ENCODE measurements around the gene HRH1. TPM values are rescaled to one million over a fixed set of nuclear protein-coding genes. Genes with fewer than 3 reads are reported as not detected.
"Not testable (repeated sequence)": the region's sequence is repeated elsewhere in the genome, so short reads cannot be mapped to it uniquely, and the experiment has no call there.

Gene HRH1
- total RNA-seq, 2 experiments from 2014 or later = 0.06 to 0.12 TPM

DNA sequence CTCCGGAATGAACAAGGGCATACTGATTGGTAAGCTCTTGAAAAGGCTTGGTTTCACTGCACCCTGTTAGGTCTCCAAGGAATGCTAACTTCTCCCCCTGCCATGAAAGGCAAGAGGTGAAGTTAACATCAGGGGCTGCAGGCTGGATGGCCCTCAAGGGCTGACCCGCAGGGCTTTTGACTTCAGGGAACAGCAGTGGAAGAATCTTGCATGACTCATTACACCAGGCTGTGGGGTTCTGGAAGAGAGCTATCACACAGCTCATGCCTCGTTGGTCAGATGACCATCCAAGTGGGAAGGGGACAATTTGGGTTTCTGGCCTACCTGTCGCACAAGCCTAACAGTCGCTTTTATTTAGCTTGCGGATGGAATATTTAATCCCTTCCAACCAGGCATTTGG lies 94.3 kb downstream of the HRH1 start:
- Mint-ChIP-seq H3K36me3 (no peaks in the 10 kb centered on the region), H3K4me3 (no peak overlapping the region), H3K4me1 (no peaks in the 10 kb centered on the region)

DNA sequence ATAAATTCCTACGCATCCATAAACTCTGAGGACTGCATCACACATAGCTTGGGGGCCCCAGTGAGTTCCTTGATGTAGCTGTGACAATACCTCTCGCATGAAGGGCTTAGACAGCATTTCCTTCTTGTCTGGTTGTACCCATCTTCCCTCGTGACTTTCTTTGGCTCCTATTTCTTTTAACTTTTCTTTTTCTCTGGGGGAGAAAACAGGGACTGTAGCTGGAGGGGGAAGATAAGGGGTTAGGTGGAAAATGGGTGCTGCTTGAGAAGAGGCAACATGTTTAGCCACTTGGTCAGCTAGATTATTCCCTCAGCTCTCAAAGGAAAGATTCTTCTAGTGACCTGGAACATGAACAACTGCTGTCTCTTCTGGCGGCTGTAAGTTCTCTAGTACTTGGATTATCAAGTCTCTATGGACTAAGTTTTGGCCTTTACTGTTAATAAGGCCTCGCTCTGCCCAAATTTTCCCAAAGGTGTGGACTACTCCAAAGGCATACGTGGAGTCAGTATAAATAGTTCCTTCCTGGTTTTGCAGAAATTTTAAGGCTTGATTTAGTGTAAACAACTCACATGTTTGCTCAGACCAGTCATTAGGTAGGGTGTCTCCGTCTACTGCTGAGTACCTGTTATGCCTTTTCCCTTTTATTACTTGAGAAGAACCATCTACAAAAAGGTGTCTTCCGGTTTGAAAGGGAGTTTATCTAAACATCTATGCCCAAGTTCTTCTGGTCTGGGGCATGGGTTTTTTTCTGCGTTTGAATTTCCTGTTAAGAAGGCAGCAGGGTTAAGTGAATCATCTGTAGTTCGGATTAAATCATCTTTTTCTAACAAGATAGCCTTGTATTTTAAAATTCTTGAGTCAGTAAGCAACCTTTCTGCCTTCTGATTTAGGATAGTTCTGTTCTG lies 96.9 kb downstream of the HRH1 start:
- Mint-ChIP-seq H3K36me3 (no peaks in the 10 kb centered on the region), H3K27me3 (peaks cover 3% of the 10 kb centered on the region), H3K27ac (peak overlapping the region; percentile 49), H3K4me1 (no peaks in the 10 kb centered on the region), H3K4me3 (no peak overlapping the region), H3K9me3 (no peaks in the 10 kb centered on the region)
- DNase-seq = no peak

More for the DNA sequence above, 94.3 kb downstream of the HRH1 start:
- H3K9me3 Mint-ChIP-seq = no peaks in the 10 kb centered on the region
- no peak for DNase-seq
- H3K27ac Mint-ChIP-seq = no peak overlapping the region
- peaks cover 2% of the 10 kb centered on the region for H3K27me3 Mint-ChIP-seq

DNA sequence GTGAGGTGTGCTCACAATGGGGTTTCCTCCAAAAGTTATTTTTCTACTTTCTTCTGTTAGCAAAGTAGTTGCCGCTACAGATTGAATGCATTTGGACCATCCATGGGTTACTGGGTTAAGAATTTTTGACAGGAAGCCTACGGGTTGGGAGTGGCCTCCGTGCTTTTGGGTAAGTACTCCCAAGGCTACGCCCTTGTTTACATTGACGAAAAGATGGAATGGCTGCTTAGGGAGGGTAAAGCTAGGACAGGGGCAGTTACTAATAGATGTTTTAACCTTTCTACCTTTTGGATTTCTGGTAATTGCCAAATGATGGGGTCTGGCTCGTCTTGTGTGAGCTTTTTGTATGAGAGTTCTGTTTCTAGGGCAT lies 97.5 kb downstream of the HRH1 start:
- Mint-ChIP-seq H3K4me1 (no peaks in the 10 kb centered on the region), H3K27ac (peak overlapping the region; percentile 49), H3K4me3 (no peak overlapping the region), H3K27me3 (peaks cover 3% of the 10 kb centered on the region), H3K9me3 (no peaks in the 10 kb centered on the region), H3K36me3 (no peaks in the 10 kb centered on the region)
- DNase-seq = no peak

DNA sequence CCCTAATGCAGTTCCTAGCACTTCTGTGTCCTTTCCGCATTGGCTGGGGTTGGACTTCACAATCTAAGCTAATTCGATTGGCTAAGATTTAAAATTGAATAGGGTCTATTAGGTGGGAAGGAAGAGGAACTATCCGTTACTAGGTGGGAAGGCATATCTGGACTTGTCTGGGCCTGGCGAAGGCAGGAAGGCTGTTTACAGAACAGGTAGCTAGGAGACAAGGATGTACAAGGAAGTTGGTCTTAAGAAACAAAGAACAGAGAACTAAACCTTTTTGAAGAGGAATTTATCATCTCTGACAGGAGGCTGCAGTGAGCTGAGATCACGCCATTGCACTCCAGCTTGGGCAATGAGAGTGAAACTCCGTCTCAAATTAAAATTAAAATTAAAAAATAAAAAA lies 100.6 kb downstream of the HRH1 start:
- no peaks in the 10 kb centered on the region for H3K36me3 Mint-ChIP-seq
- no peak overlapping the region for H3K27ac Mint-ChIP-seq
- H3K27me3 Mint-ChIP-seq = peaks cover 3% of the 10 kb centered on the region
- no peaks in the 10 kb centered on the region for H3K9me3 Mint-ChIP-seq
- no peak overlapping the region for H3K4me3 Mint-ChIP-seq
- DNase-seq = no peak
- H3K4me1 Mint-ChIP-seq = no peaks in the 10 kb centered on the region

DNA sequence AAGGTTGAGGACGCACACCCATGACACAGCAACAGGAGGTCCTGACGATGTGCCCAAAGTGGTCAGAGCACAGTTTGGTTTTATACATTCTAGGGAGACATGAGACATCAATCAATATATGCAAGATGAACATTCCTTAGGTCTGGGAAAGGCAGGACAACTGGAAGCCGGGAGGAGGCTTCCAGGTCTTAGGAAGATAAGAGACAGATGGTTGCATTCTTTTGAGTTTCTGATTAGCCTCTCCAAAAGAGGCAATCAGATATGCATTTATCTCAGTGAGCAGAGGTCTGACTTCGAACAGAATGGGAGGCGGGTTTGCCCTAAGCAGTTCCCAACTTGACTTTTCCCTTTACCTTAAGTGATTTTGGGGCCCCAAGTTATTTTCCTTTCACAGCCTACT lies 101.2 kb downstream of the HRH1 start:
- H3K4me3 Mint-ChIP-seq, DNase-seq, H3K4me1 Mint-ChIP-seq, H3K27ac Mint-ChIP-seq, H3K36me3 Mint-ChIP-seq, H3K9me3 Mint-ChIP-seq, H3K27me3 Mint-ChIP-seq: not testable (repeated sequence)

DNA sequence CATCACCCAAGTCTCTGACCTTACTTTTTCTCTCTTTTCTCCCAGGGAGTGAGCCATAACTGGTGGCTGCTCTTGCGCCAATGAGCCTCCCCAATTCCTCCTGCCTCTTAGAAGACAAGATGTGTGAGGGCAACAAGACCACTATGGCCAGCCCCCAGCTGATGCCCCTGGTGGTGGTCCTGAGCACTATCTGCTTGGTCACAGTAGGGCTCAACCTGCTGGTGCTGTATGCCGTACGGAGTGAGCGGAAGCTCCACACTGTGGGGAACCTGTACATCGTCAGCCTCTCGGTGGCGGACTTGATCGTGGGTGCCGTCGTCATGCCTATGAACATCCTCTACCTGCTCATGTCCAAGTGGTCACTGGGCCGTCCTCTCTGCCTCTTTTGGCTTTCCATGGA lies 104.7 kb downstream of the HRH1 start:
- DNase-seq = no peak
- Mint-ChIP-seq H3K4me3 (no peak overlapping the region), H3K27ac (no peak overlapping the region), H3K27me3 (no peaks in the 10 kb centered on the region), H3K36me3 (no peaks in the 10 kb centered on the region), H3K4me1 (no peaks in the 10 kb centered on the region), H3K9me3 (no peaks in the 10 kb centered on the region)

DNA sequence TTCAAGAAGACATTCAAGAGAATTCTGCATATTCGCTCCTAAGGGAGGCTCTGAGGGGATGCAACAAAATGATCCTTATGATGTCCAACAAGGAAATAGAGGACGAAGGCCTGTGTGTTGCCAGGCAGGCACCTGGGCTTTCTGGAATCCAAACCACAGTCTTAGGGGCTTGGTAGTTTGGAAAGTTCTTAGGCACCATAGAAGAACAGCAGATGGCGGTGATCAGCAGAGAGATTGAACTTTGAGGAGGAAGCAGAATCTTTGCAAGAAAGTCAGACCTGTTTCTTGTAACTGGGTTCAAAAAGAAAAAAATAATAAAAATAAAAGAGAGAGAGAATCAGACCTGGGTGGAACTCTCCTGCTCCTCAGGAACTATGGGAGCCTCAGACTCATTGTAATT lies 106.2 kb downstream of the HRH1 start:
- Mint-ChIP-seq H3K4me1 (no peaks in the 10 kb centered on the region), H3K36me3 (no peaks in the 10 kb centered on the region), H3K27ac (no peak overlapping the region), H3K4me3 (no peak overlapping the region), H3K27me3 (peaks cover under 1% of the 10 kb centered on the region), H3K9me3 (no peaks in the 10 kb centered on the region)
- no peak for DNase-seq

DNA sequence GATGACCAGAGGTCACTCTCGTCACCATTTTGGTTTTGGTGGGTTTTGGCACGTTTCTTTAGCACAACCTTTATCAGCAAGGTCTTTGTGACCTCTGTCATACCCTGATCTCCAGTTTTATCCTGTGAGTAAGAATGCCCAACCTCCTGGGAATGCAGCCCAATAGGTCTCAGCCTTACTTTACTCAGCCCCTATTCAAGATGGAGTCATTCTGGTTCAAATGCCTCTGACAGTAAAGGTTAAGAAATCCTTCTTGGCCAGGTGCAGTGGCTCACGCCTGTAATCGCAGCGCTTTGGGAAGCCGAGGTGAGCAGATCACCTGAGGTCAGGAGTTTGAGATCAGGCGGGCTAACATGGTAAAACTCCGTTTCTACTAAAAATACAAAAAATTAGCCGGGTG lies 114.7 kb downstream of the HRH1 start:
- Mint-ChIP-seq H3K4me1 (peaks cover 15% of the 10 kb centered on the region), H3K9me3 (no peaks in the 10 kb centered on the region), H3K27me3 (peaks cover 8% of the 10 kb centered on the region), H3K36me3 (peaks cover 4% of the 10 kb centered on the region), H3K4me3 (no peak overlapping the region), H3K27ac (no peak overlapping the region)
- no peak for DNase-seq

DNA sequence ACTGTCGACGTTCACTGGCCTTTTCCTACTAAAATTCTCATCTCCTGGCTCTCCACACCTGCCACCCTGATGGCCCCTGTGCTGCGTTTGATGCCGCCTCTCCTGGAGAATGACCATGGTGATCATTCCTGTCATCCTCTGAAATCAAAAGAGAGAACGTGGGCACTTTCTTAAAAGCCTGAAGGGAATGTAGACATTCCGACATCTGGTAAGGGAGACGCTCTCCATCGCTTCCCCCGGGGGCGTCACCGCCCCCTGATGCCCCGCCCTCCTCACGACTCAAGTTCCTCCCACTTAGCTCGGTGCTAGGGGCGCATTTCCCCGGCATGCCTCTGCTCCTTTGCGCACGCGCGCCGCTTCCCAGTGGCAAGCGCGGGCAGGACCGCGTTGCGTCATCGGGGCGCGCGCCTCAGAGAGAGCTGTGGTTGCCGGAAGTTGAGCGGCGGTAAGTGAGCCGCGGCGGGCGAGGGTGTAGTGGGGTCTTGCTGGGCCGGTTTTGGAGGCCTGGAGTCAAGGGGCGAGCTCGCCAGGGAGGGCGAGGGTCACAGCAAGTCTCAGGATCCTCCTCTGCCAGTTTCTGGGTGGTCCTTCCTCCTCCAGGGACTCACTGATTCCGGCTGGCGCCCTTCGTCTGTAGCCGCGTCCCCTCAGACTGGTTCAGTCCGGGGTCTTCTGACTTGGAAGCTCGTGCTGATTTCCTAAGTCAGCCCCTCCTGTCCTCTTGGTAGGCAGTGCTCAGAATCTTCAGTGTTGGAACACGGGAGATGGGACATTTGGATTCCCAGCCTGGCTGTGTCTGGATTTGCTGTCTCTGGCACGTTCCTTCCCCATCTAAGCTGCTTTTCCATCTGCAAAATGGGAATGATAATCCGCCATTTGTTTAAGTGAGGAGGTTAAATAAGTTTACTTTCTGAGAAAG lies 118.0 kb downstream of the HRH1 start, which contains the start of gene ATG7:
ATG7 (plus strand) TSS at position 412 of the 919 bp plus-strand sequence. CDS start 26,299 bp downstream, outside the sequence.
- H3K27ac Mint-ChIP-seq = peak within 1 kb of the TSS; percentile 94
- peaks cover 7% of the 10 kb centered on the region for H3K9me3 Mint-ChIP-seq
- H3K36me3 Mint-ChIP-seq = peaks cover 35% of the 10 kb centered on the region
- peak; percentile 98 for DNase-seq
- H3K4me1 Mint-ChIP-seq = peaks cover 23% of the 10 kb centered on the region
- H3K4me3 Mint-ChIP-seq = peak within 1 kb of the TSS; percentile 90
- H3K27me3 Mint-ChIP-seq = peaks cover 2% of the 10 kb centered on the region

DNA sequence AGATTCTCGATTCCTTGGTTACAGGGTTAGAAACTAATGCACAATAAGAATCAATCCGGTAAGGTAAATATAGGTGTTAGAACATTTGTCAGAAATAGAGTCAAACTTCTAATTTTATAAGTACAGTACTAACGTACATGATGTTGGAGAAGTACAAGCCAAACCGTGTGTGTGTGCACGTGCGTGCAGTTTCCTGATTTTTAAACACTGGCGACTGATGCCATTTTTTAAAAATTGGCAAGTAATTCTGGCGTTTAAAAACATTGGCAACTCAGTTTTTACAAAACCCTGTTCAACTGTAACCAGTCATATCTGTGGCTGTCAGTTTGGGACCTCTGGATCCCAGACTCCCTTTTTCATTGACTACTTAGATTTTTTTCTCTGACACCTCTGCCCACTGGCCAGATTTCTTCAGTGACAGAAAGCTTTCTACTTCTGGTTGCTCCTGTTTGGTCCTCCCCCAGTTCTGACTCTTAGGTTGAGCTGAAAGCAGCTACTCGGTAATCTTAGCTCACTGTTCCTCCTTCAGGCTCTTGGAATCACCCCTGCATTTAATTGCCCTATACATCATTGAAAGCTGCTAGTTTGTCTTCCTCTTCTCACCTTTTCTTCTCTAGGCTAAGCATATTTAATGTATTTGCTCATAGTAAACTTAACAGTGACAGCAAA lies 118.7 kb downstream of the HRH1 start:
- Mint-ChIP-seq H3K27ac (peak overlapping the region; percentile 94), H3K36me3 (peaks cover 40% of the 10 kb centered on the region), H3K4me1 (peaks cover 26% of the 10 kb centered on the region), H3K4me3 (peak overlapping the region; percentile 90), H3K27me3 (no peaks in the 10 kb centered on the region), H3K9me3 (peaks cover 8% of the 10 kb centered on the region)
- no peak for DNase-seq

DNA sequence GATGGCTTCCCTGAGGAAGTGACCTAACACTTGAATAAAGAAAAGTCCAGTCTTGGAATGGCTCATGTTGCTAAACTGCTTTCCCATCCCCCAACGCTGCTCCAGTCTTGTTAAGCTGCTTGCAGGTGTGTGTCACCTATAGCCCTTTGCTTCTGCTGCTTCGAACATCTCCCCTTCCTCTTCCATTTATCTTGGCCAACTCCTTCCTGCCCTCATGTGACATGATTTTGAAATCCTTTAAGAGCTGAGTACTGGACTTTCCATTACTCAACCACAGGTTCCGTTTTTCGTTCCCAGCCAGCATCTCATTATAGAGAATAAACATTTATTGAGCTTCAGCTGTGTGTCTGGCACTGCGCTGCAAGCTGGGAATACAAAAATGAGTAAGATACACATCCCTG lies 119.6 kb downstream of the HRH1 start:
- H3K4me3 Mint-ChIP-seq = peak overlapping the region; percentile 90
- no peaks in the 10 kb centered on the region for H3K27me3 Mint-ChIP-seq
- peaks cover 46% of the 10 kb centered on the region for H3K36me3 Mint-ChIP-seq
- H3K4me1 Mint-ChIP-seq = peaks cover 33% of the 10 kb centered on the region
- H3K27ac Mint-ChIP-seq = no peak overlapping the region
- DNase-seq = no peak
- peaks cover 8% of the 10 kb centered on the region for H3K9me3 Mint-ChIP-seq

DNA sequence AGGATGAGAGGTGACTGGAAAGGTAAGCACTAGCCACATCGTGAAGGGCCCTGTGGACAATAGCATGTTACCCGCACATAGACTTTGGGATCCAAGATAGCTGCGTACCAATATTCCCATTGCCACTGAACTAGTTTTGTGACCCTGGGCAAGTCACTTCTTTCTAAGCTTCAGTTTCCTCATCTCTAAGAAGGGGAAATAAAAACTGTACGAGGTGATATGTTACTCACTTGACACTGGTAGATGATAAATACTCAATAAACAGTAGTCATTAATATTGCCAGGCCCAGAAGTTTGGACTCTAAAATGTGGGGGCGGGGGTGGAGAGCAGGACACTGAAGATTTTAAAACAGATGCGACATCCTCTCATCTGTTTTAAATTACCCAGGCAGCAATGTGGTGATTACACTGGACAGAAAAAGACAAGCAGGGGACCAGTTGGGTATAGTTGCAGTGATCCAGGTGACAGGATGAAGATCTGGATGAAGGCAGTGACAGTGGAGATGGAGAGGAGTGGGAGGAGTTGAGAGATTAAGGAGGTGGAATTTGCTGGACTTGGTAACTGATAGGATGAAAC lies 120.4 kb downstream of the HRH1 start:
- H3K9me3 Mint-ChIP-seq = peaks cover 8% of the 10 kb centered on the region
- H3K27ac Mint-ChIP-seq = no peak overlapping the region
- DNase-seq = no peak
- no peak overlapping the region for H3K4me3 Mint-ChIP-seq
- H3K4me1 Mint-ChIP-seq = peaks cover 33% of the 10 kb centered on the region
- H3K36me3 Mint-ChIP-seq = peaks cover 46% of the 10 kb centered on the region
- no peaks in the 10 kb centered on the region for H3K27me3 Mint-ChIP-seq

DNA sequence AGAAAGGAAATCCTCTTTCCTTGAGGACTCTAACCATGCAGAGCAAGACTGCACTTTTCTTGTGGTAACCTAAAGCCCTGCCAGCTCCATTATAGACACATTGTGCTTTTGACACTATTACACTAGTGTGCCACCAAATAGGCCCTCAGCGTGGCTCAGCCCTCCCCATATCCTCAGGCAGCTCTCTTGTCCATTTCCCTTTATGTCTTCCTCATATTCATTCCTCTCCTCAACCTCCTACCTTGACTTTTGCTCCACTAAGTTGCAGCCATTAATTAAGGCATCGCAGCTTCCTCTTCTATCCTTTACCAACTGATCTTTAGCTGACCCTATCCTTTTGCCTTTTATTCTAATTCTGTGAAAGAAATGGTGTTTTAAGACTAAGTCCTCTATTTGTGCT lies 121.6 kb downstream of the HRH1 start:
- H3K4me1 Mint-ChIP-seq = peaks cover 33% of the 10 kb centered on the region
- peaks cover 48% of the 10 kb centered on the region for H3K36me3 Mint-ChIP-seq
- no peak overlapping the region for H3K27ac Mint-ChIP-seq
- no peaks in the 10 kb centered on the region for H3K27me3 Mint-ChIP-seq
- no peak overlapping the region for H3K4me3 Mint-ChIP-seq
- no peak for DNase-seq
- peaks cover 8% of the 10 kb centered on the region for H3K9me3 Mint-ChIP-seq

DNA sequence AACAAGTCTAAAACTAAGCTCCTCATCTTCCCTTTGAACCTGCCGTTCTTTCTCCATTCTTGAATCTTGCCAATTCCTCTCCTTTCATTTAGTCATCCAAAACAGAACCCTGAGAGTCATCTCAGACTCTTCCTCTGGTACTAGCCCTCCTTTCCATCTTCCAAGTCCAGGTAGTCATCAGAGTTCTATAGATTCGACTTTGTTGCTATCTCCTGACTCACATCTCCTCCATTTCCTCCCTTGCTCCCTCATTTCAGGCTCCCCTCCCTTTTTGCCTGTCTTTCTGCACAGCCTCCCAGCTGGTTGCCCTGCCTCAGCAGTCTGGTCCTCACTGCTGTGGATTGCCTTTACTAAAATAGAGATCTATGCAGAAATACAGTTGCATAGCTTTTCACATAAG lies 122.6 kb downstream of the HRH1 start:
- DNase-seq = no peak
- Mint-ChIP-seq H3K36me3 (peaks cover 48% of the 10 kb centered on the region), H3K4me3 (no peak overlapping the region), H3K27me3 (no peaks in the 10 kb centered on the region), H3K9me3 (peaks cover 8% of the 10 kb centered on the region), H3K4me1 (peaks cover 29% of the 10 kb centered on the region), H3K27ac (no peak overlapping the region)

All from activated naive CD8-positive, alpha-beta T cell treated with anti-CD3 and anti-CD28 coated beads for 36 hours (primary cell).